H1 (cell line): ENCODE results near the gene FCHSD1. TPM values are rescaled to one million over a fixed set of nuclear protein-coding genes. Genes with fewer than 3 reads are reported as not detected.
A peak's percentile ranks its signal among the peaks of the same experiment; 100 is the strongest.

Experiments
- ASH2L ChIP-seq: fragments of 200-600, 300-600 bp; sonication (generic); IDR thresholded peaks from one replicate; pipeline ENCODE4 v1.7.1; 2017; ENCODE audit warnings: low read length
- CBX8 ChIP-seq: fragments of 300-800, 300-1000 bp; sonication (generic); IDR thresholded peaks from 2 replicates; pipeline ENCODE4 v1.7.1; 2016; ENCODE audit warnings: low read depth, low read length, borderline replicate concordance
- CEBPB ChIP-seq: IDR thresholded peaks from 2 replicates; pipeline ENCODE4 v1.6.1; 2012; ENCODE audit warnings: low read depth, low read length
- EP300 ChIP-seq, 2 experiments: IDR thresholded peaks; 1 replicate in 1 of 2; 2 replicates in 1 of 2; pipeline ENCODE4 v1.6.1; 2011 to 2012; ENCODE audit warnings: low read depth in 2 of 2, low read length in 2 of 2, mild to moderate bottlenecking in 2 of 2, borderline replicate concordance in 1 of 2, inconsistent platforms in 1 of 2, moderate library complexity in 1 of 2
- HDAC6 ChIP-seq: IDR thresholded peaks from one replicate; pipeline ENCODE4 v1.7.1; 2012; ENCODE audit warnings: low read depth, mild to moderate bottlenecking, inconsistent platforms, low read length, moderate library complexity
- KDM1A ChIP-seq: fragments of 200-600, 300-600 bp; sonication (generic); IDR thresholded peaks from 2 replicates; pipeline ENCODE4 v1.7.1; 2016; ENCODE audit warnings: mild to moderate bottlenecking, low read length, borderline replicate concordance
- KDM4A ChIP-seq: IDR thresholded peaks from one replicate; pipeline ENCODE4 v1.7.1; 2012; ENCODE audit warnings: low read depth, mild to moderate bottlenecking, moderate library complexity, low read length, inconsistent platforms; ENCODE audit not compliant: severe bottlenecking
- PHF8 ChIP-seq: fragments of 200-600 bp; sonication (generic); conservative IDR thresholded peaks from 2 replicates; pipeline ENCODE4 v1.7.1; 2012; ENCODE audit warnings: low read depth, mild to moderate bottlenecking, inconsistent platforms, low read length, moderate library complexity
- POLR2A ChIP-seq, 2 experiments: IDR thresholded peaks; 1 replicate in 1 of 2; 2 replicates in 1 of 2; pipeline ENCODE4 v1.6.1; 2011; ENCODE audit warnings: low read depth in 2 of 2, low read length in 2 of 2, mild to moderate bottlenecking in 2 of 2; ENCODE audit errors: control extremely low read depth in 1 of 2
- RBBP5 ChIP-seq: IDR thresholded peaks from 2 replicates; pipeline ENCODE4 v1.7.1; 2012; ENCODE audit warnings: low read depth, mild to moderate bottlenecking, inconsistent platforms, low read length, moderate library complexity, borderline replicate concordance
- RXRA ChIP-seq: IDR thresholded peaks from 2 replicates; pipeline ENCODE4 v1.6.1; 2011; ENCODE audit warnings: low read depth, mild to moderate bottlenecking, low read length, moderate library complexity; ENCODE audit not compliant: insufficient read depth
- SUZ12 ChIP-seq: fragments of 200-600 bp; sonication (generic); IDR thresholded peaks from 2 replicates; pipeline ENCODE4 v1.6.1; 2012; ENCODE audit warnings: mild to moderate bottlenecking, inconsistent platforms, low read length, moderate library complexity, mixed read lengths
- polyA plus RNA-seq, 7 experiments: library from polyadenylated mRNA; depleted of rRNA in 3 of 7; stranded (reverse) in 5 of 7; unstranded in 2 of 7; fragments of >200 nt in 5 of 7; fragments of 200-250 nt in 2 of 7; gene quantifications; 1 replicate in 5 of 7; 2 replicates in 1 of 7; 4 replicates in 1 of 7; pipeline versions ENCODE4 v1.2.1 to v1.2.3, GENCODE V29; 2011 to 2013; ENCODE audit warnings: missing spikeins in 2 of 7, mixed read lengths in 2 of 7
- total RNA-seq: library from RNA; stranded (reverse); fragmentation: NEBNext Ultra II Directional; extraction: Animal tissue kit (Norgen Biotek cat#: 25700); gene quantifications from 2 replicates; pipeline ENCODE4 v1.2.1, GENCODE V29; 2021
- TF ChIP-seq, protein P1 (sequence below), 3 experiments: IDR thresholded peaks; 1 replicate in 2 of 3; 2 replicates in 1 of 3; pipeline versions ENCODE4 v1.5.1 to v1.6.1; 2011; ENCODE audit warnings: low read length in 3 of 3, mild to moderate bottlenecking in 3 of 3, inconsistent platforms in 2 of 3, low read depth in 1 of 3, moderate library complexity in 1 of 3; ENCODE audit not compliant: insufficient read depth in 1 of 3; ENCODE audit errors: control extremely low read depth in 1 of 3
- TF ChIP-seq, protein P2 (sequence below): IDR thresholded peaks from 2 replicates; pipeline ENCODE4 v1.6.1; 2012; ENCODE audit warnings: low read length, inconsistent platforms
- TF ChIP-seq, protein P3 (sequence below): IDR thresholded peaks from 2 replicates; pipeline ENCODE4 v1.6.1; 2012; ENCODE audit warnings: inconsistent platforms

Gene FCHSD1
- total and polyA plus RNA-seq, 2 of the 8 experiments (the other 6 are each of a cell fraction or from before 2014, with no cell fraction given) = 22.0 to 30.1 TPM

DNA sequence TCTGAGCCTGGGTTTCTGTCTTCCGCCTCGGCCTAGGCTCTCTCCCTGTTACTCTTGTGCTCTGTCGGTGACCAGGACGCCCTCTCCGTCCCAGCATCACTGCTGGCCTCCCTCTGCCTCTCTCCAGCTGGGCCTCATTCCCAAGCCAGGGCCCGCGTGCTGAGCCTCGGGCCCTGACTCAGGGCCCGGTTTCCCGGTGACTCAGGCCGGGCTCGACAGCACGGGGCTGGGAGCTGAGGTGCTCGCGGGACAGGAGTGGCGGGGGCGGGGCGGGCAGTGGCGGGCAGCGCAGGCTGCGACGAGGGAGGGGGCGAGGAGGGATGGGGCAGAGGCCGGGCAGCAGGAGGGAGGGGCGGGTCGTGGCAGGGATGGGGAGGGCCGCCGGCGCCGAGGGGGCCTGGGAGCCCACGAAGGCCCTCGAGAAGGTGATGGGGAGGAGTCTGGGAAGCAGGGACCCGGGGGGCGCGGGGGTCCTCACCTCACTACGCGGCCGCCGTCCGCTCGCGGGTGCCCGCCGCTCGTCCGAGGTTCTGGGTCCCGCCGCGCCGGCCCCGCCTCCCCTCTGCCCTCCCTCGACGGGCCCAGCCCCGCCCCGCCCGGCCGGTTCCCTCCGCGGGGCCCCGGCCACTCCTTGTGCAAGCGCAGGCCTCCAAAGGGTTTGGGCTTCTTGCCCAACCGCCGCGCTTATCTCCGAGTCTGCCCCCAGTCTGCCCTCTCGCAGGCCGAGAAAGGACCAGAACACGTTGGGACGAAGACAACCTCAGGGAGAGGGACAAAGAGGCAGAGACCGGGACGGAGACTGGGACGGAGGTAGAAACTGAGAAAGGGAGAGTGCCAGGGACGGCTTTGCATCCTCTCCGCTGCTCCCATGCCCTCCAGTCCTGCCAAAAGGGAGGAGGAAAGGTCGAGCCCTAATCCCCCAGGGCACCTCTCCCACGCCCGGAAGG is 30.8 kb upstream of the FCHSD1 start, which contains the start of gene ARAP3 (continued):
- TF ChIP-seq PHF8 (peak; percentile 45), ASH2L (peak; percentile 47), EP300 (IDR thresholded peaks at IDR 0.05; ENCODE audit: borderline replicate concordance in 1 of 2, low read depth in 2 of 2, low read length in 2 of 2) (no peak), POLR2A (IDR thresholded peaks at IDR 0.05; ENCODE audit: control extremely low read depth in 1 of 2, low read depth in 2 of 2, low read length in 2 of 2) (no peak), HDAC6 (no peak), KDM1A (no peak), CEBPB (peak; percentile 77), KDM4A (peak; percentile 89), RXRA (no peak), SUZ12 (peak; percentile 24; the same call in 1 of the 2 replicates), CBX8 (no peak), RBBP5 (no peak)
- TF ChIP-seq, protein P1, sequence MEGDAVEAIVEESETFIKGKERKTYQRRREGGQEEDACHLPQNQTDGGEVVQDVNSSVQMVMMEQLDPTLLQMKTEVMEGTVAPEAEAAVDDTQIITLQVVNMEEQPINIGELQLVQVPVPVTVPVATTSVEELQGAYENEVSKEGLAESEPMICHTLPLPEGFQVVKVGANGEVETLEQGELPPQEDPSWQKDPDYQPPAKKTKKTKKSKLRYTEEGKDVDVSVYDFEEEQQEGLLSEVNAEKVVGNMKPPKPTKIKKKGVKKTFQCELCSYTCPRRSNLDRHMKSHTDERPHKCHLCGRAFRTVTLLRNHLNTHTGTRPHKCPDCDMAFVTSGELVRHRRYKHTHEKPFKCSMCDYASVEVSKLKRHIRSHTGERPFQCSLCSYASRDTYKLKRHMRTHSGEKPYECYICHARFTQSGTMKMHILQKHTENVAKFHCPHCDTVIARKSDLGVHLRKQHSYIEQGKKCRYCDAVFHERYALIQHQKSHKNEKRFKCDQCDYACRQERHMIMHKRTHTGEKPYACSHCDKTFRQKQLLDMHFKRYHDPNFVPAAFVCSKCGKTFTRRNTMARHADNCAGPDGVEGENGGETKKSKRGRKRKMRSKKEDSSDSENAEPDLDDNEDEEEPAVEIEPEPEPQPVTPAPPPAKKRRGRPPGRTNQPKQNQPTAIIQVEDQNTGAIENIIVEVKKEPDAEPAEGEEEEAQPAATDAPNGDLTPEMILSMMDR (IDR thresholded peaks at IDR 0.05; ENCODE audit: control extremely low read depth in 1 of 3, insufficient read depth in 1 of 3, low read depth in 1 of 3, low read length in 3 of 3) = no peak
- TF ChIP-seq, protein P2, sequence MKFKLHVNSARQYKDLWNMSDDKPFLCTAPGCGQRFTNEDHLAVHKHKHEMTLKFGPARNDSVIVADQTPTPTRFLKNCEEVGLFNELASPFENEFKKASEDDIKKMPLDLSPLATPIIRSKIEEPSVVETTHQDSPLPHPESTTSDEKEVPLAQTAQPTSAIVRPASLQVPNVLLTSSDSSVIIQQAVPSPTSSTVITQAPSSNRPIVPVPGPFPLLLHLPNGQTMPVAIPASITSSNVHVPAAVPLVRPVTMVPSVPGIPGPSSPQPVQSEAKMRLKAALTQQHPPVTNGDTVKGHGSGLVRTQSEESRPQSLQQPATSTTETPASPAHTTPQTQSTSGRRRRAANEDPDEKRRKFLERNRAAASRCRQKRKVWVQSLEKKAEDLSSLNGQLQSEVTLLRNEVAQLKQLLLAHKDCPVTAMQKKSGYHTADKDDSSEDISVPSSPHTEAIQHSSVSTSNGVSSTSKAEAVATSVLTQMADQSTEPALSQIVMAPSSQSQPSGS = no peak
- TF ChIP-seq, protein P3, sequence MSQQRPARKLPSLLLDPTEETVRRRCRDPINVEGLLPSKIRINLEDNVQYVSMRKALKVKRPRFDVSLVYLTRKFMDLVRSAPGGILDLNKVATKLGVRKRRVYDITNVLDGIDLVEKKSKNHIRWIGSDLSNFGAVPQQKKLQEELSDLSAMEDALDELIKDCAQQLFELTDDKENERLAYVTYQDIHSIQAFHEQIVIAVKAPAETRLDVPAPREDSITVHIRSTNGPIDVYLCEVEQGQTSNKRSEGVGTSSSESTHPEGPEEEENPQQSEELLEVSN = peak; percentile 58
